Vagina (tissue), 2 donors: Measurements from ENCODE around the gene SLAIN2. TPM values are rescaled to one million over a fixed set of nuclear protein-coding genes. Genes with fewer than 3 reads are reported as not detected.

ENCODE experiments used
- DNase-seq, 2 donors: peaks; one replicate each; pipeline ENCODE4 v3.0.0-alpha.2; 2017; ENCODE audit errors: extremely low spot score in 2 of 2
- H3K27ac ChIP-seq: fragments of 200-600 bp; sonication (generic); one replicate; pipeline ENCODE4 v1.5.1; 2019
- H3K27me3 ChIP-seq: fragments of 200-600 bp; sonication (generic); one replicate; pipeline ENCODE4 v1.5.1; 2019
- H3K36me3 ChIP-seq, 2 donors: fragments of 200-600 bp; sonication (generic); one replicate each; pipeline ENCODE4 v1.5.1; 2017 to 2019
- H3K4me1 ChIP-seq: fragments of 200-600 bp; sonication (generic); one replicate; pipeline ENCODE4 v1.5.1; 2019
- H3K4me3 ChIP-seq, 2 donors: fragments of 200-600 bp; sonication (generic); 1 replicate in 1 of 2; 2 replicates in 1 of 2; pipeline ENCODE4 v1.5.1; 2016 to 2019
- H3K9me3 ChIP-seq: fragments of 200-600 bp; sonication (generic); one replicate; pipeline ENCODE4 v1.5.1; 2019
- POLR2A ChIP-seq, 2 donors: fragments of 450-650 bp; IDR thresholded peaks; one replicate each; pipeline ENCODE4 v1.6.1; 2017; ENCODE audit warnings: antibody characterized with exemption in 2 of 2, mild to moderate bottlenecking in 2 of 2, moderate library complexity in 2 of 2
- POLR2AphosphoS5 ChIP-seq, 2 donors: sonication (generic); formaldehyde crosslinking; IDR thresholded peaks; one replicate each; pipeline ENCODE4 v1.9.0; 2017; ENCODE audit warnings: antibody characterized with exemption in 2 of 2, mild to moderate bottlenecking in 2 of 2, low read depth in 1 of 2; ENCODE audit not compliant: insufficient read depth in 1 of 2
- intact Hi-C: fragments of 100-400 bp; cut with DNase I; formaldehyde crosslinking; loops from one replicate; pipeline ENCODE4 v1.15.1; 2023
- total RNA-seq: library from RNA; depleted of rRNA; stranded (reverse); fragments of >200 nt; gene quantifications from one replicate; pipeline ENCODE4 v1.2.3, GENCODE V29; 2016
- TF ChIP-seq, protein P1 (sequence below), 3 experiments: fragments of 450-650 bp in 2 of 3; fragments of 200-600 bp in 1 of 3; sonication (generic) in 1 of 3; IDR thresholded peaks; one replicate each; pipeline ENCODE4 v1.5.1; 2017 to 2019; ENCODE audit warnings: antibody characterized with exemption in 3 of 3, mild to moderate bottlenecking in 2 of 3, moderate library complexity in 2 of 3

Gene SLAIN2
- total RNA-seq, 1 donor from 2014 or later: 39.5 TPM

DNA sequence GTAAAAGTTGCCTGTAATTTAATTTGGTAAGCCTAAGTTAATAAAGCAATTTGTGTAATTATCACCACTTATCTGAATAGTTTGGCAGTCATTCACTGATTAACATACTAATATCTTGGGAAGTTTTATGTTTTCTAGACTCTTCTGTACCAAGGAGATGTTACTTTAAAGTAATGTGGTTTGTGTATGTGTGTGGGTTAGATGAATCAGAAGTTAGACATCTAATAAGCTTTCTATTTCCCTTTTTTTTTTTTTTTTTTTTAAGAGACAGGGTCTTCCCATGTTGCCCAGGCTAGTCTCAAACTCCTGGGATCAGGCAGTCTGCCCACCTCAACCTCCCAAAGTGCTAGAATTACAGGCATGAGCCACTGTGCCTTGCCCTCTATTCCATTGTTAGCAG, 5.3 kb downstream of the SLAIN2 start:
- intact Hi-C loops: no loop called here
- Histone ChIP-seq H3K27me3 (no peaks in the 10 kb centered on the region), H3K9me3 (no peaks in the 10 kb centered on the region), H3K36me3 (no peaks in the 10 kb centered on the region), H3K27ac (no peak overlapping the region), H3K4me1 (peaks cover 90% of the 10 kb centered on the region), H3K4me3 (no peak overlapping the region)
- TF ChIP-seq, protein P1, sequence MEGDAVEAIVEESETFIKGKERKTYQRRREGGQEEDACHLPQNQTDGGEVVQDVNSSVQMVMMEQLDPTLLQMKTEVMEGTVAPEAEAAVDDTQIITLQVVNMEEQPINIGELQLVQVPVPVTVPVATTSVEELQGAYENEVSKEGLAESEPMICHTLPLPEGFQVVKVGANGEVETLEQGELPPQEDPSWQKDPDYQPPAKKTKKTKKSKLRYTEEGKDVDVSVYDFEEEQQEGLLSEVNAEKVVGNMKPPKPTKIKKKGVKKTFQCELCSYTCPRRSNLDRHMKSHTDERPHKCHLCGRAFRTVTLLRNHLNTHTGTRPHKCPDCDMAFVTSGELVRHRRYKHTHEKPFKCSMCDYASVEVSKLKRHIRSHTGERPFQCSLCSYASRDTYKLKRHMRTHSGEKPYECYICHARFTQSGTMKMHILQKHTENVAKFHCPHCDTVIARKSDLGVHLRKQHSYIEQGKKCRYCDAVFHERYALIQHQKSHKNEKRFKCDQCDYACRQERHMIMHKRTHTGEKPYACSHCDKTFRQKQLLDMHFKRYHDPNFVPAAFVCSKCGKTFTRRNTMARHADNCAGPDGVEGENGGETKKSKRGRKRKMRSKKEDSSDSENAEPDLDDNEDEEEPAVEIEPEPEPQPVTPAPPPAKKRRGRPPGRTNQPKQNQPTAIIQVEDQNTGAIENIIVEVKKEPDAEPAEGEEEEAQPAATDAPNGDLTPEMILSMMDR (IDR thresholded peaks at IDR 0.05): no peak
- TF ChIP-seq POLR2AphosphoS5 (IDR thresholded peaks at IDR 0.05; ENCODE audit: insufficient read depth in 1 of 2, low read depth in 1 of 2): no peak
- no peak for TF ChIP-seq POLR2A (IDR thresholded peaks at IDR 0.05)
- DNase-seq: no peak

DNA sequence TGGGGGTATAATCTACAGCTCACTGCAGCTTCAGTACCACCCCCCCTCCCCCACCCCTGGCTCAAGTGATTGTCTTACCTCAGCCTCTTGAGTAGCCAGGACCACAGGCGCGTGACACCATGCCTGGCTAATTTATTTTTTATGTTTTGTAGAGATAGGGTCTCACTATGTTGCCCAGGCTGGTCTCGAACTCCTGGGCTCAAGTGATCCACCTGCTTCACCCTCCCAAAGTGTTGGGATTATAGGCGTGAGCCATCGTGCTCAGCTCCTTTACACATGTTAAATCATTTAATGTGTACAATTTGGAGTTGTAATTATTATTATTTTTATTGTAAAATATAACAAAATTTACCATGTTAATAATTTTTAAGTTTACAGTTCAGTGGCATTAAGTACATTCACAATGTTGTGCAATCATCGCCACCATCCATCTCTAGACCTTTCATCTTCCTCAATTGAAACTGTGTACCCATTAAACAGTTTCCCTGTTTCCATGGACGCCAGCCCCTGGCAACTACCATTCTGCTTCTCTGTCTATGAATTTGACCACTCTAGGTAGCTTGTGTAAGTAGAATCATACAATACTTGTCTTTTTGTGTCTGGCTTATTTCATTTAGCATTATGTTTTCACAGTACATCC, 6.1 kb downstream of the SLAIN2 start:
- intact Hi-C loops: no loop called here
- H3K27me3 ChIP-seq: no peaks in the 10 kb centered on the region
- H3K27ac ChIP-seq: no peak overlapping the region
- no peak overlapping the region for H3K4me3 ChIP-seq
- H3K36me3 ChIP-seq: no peaks in the 10 kb centered on the region
- TF ChIP-seq POLR2A (IDR thresholded peaks at IDR 0.05) (no peak), POLR2AphosphoS5 (IDR thresholded peaks at IDR 0.05; ENCODE audit: insufficient read depth in 1 of 2, low read depth in 1 of 2) (no peak)
- TF ChIP-seq, protein P1 (IDR thresholded peaks at IDR 0.05): no peak
- H3K4me1 ChIP-seq: peaks cover 88% of the 10 kb centered on the region
- DNase-seq: no peak
- H3K9me3 ChIP-seq: no peaks in the 10 kb centered on the region

DNA sequence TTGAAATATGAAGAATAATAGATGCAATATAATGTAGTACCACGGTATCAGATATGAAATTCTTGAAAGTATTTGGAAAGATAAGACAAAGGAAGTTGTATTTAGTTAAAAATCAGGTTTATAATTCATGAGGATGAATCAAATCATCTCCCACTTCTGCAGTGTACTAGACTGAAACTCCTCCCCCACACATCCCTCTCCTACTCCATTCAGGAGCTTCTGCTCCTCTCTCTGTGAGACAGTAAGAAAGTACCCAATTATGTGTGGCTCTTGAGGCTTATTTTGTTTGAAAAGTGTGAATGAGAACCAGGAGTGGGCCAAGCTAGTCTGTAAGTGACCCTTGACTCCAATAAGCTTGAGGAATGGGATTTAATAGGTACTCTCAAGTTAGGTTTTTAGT, 9.5 kb downstream of the SLAIN2 start:
- intact Hi-C loops: no loop called here
- TF ChIP-seq POLR2A (IDR thresholded peaks at IDR 0.05) (no peak), POLR2AphosphoS5 (IDR thresholded peaks at IDR 0.05; ENCODE audit: insufficient read depth in 1 of 2, low read depth in 1 of 2) (no peak)
- TF ChIP-seq, protein P1 (IDR thresholded peaks at IDR 0.05): no peak
- H3K9me3 ChIP-seq: no peaks in the 10 kb centered on the region
- no peak overlapping the region for H3K4me3 ChIP-seq
- H3K4me1 ChIP-seq: peaks cover 54% of the 10 kb centered on the region
- DNase-seq: no peak
- H3K27me3 ChIP-seq: no peaks in the 10 kb centered on the region
- H3K36me3 ChIP-seq: no peaks in the 10 kb centered on the region
- no peak overlapping the region for H3K27ac ChIP-seq

DNA sequence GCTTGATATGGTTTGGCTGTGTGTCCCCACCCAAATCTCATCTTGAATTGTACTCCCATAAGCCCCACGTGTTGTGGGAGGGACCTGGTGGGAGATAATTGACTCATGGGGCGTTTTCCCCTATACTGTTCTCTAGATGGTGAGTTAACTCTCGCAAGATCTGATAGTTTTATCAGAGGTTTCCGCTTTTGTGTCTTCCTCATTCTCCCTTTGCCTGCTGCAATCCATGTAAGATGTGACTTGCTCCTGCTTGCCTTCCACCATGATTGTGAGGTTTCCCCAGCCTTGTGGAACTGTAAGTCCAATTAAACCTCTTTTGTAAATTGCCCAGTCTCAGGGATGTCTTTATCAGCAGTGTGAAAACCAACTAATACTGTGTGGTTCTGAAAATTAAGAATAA, 11.5 kb downstream of the SLAIN2 start:
- no peak for DNase-seq
- H3K4me3 ChIP-seq: no peak overlapping the region
- H3K27ac ChIP-seq: no peak overlapping the region
- H3K27me3 ChIP-seq: no peaks in the 10 kb centered on the region
- TF ChIP-seq POLR2A (IDR thresholded peaks at IDR 0.05) (no peak), POLR2AphosphoS5 (IDR thresholded peaks at IDR 0.05; ENCODE audit: insufficient read depth in 1 of 2, low read depth in 1 of 2) (no peak)
- TF ChIP-seq, protein P1 (IDR thresholded peaks at IDR 0.05): no peak
- H3K9me3 ChIP-seq: no peaks in the 10 kb centered on the region
- H3K36me3 ChIP-seq: no peaks in the 10 kb centered on the region
- intact Hi-C loops: no loop called here
- peaks cover 37% of the 10 kb centered on the region for H3K4me1 ChIP-seq

DNA sequence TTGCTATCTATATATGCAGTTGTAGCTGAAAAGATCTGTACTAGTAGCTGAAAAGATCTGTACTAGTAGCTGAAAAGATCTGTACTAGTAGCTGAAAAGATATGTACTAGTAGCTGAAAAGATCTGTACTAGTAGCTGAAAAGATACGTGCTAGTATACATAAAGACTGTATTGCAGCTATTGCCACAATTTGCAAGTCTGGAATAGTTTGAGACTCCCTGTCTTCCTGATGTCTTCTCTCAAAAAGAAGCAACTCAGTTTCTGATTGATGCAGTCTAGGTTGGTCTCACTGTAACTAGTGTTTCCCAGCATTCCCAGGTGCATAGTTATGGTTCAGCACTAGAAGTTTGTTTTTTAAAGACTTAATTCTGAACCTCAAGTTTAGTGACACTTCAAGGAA, 15.0 kb downstream of the SLAIN2 start:
- TF ChIP-seq POLR2AphosphoS5 (IDR thresholded peaks at IDR 0.05; ENCODE audit: insufficient read depth in 1 of 2, low read depth in 1 of 2): no peak
- TF ChIP-seq POLR2A (IDR thresholded peaks at IDR 0.05): no peak
- TF ChIP-seq, protein P1 (IDR thresholded peaks at IDR 0.05): no peak
- Histone ChIP-seq H3K4me1 (peaks cover 20% of the 10 kb centered on the region), H3K36me3 (no peaks in the 10 kb centered on the region), H3K27me3 (no peaks in the 10 kb centered on the region), H3K4me3 (no peak overlapping the region), H3K27ac (no peak overlapping the region), H3K9me3 (no peaks in the 10 kb centered on the region)
- intact Hi-C loops: no loop called here
- DNase-seq: no peak
